WTC11 (cell line): ENCODE data around the gene FOXE1. TPM values are rescaled to one million over a fixed set of nuclear protein-coding genes. Genes with fewer than 3 reads are reported as not detected.

Source experiments
- ATAC-seq: fragments of 200-7000 bp; cut with Tn5 transposase; 2 replicates; pipeline ENCODE4 v1.10.0; 2021; ENCODE audit warnings: mild to moderate bottlenecking, moderate library complexity
- CTCF ChIA-PET: fragments of 300-600 bp; sonication (Branson Sonifier 250); formaldehyde crosslinking; loops from one replicate; lab custom pipeline; 2021; ENCODE audit warnings: antibody characterized with exemption; lab: Charles Lee
- POLR2A ChIA-PET: fragments of 350-600 bp; sonication (Branson Sonifier 250); formaldehyde crosslinking; loops from one replicate; lab custom pipeline; 2021; ENCODE audit warnings: antibody characterized with exemption; lab: Charles Lee
- DNase-seq: peaks from one replicate; pipeline ENCODE4 v3.0.0; 2021; ENCODE audit warnings: low spot score
- H3K27ac Mint-ChIP-seq: 2 replicates; pipeline ENCODE4 v1.8.0; 2021; ENCODE audit warnings: mixed read lengths
- H3K27me3 Mint-ChIP-seq: 2 replicates; pipeline ENCODE4 v1.8.0; 2021; ENCODE audit warnings: low read depth, mild to moderate bottlenecking, moderate library complexity, mixed read lengths
- H3K36me3 Mint-ChIP-seq: 2 replicates; pipeline ENCODE4 v1.8.0; 2021; ENCODE audit warnings: mixed read lengths
- H3K4me1 Mint-ChIP-seq: 2 replicates; pipeline ENCODE4 v1.8.0; 2022; ENCODE audit warnings: mixed read lengths
- H3K4me3 Mint-ChIP-seq: 2 replicates; pipeline ENCODE4 v1.8.0; 2021; ENCODE audit warnings: mild to moderate bottlenecking, moderate library complexity, mixed read lengths
- H3K9me3 Mint-ChIP-seq: 2 replicates; pipeline ENCODE4 v1.8.0; 2021; ENCODE audit warnings: mixed read lengths
- ATF1 ChIP-seq: sonication (generic); formaldehyde crosslinking; IDR thresholded peaks from 2 replicates; pipeline ENCODE4 v1.8.1; 2023; ENCODE audit warnings: mild to moderate bottlenecking, moderate library complexity, missing genetic modification reagents
- CBFB ChIP-seq: sonication (generic); formaldehyde crosslinking; IDR thresholded peaks from 2 replicates; pipeline ENCODE4 v1.8.1; 2022; ENCODE audit warnings: mild to moderate bottlenecking, low read depth, missing genetic modification reagents
- ESRRA ChIP-seq: sonication (generic); formaldehyde crosslinking; IDR thresholded peaks from 2 replicates; pipeline ENCODE4 v1.8.1; 2022; ENCODE audit warnings: mild to moderate bottlenecking, missing genetic modification reagents, borderline replicate concordance
- ETV6 ChIP-seq: sonication (generic); formaldehyde crosslinking; IDR thresholded peaks from 2 replicates; pipeline ENCODE4 v1.8.1; 2022; ENCODE audit warnings: mild to moderate bottlenecking, missing genetic modification reagents
- FOXJ3 ChIP-seq: sonication (generic); formaldehyde crosslinking; IDR thresholded peaks from 2 replicates; pipeline ENCODE4 v1.9.0; 2021; ENCODE audit warnings: missing genetic modification reagents, mild to moderate bottlenecking, borderline replicate concordance
- GABPB1 ChIP-seq: sonication (generic); formaldehyde crosslinking; IDR thresholded peaks from 2 replicates; pipeline ENCODE4 v1.8.1; 2023; ENCODE audit warnings: mild to moderate bottlenecking, missing genetic modification reagents
- KAT7 ChIP-seq: sonication (generic); formaldehyde crosslinking; IDR thresholded peaks from 2 replicates; pipeline ENCODE4 v1.8.1; 2023; ENCODE audit warnings: missing genetic modification reagents, mild to moderate bottlenecking, borderline replicate concordance
- NFYB ChIP-seq: sonication (generic); formaldehyde crosslinking; conservative IDR thresholded peaks from 2 replicates; pipeline ENCODE4 v1.8.0; 2022; ENCODE audit warnings: low read depth, missing genetic modification reagents
- RELA ChIP-seq: sonication (generic); formaldehyde crosslinking; IDR thresholded peaks from 2 replicates; pipeline ENCODE4 v1.8.1; 2022; ENCODE audit warnings: missing genetic modification reagents, mild to moderate bottlenecking, borderline replicate concordance
- TEAD1 ChIP-seq: sonication (generic); formaldehyde crosslinking; IDR thresholded peaks from 2 replicates; pipeline ENCODE4 v1.8.0; 2022; ENCODE audit warnings: mild to moderate bottlenecking, missing genetic modification reagents
- TEAD4 ChIP-seq: sonication (generic); formaldehyde crosslinking; IDR thresholded peaks from 2 replicates; pipeline ENCODE4 v1.8.0; 2022; ENCODE audit warnings: mild to moderate bottlenecking, missing genetic modification reagents
- ZNF219 ChIP-seq: sonication (generic); formaldehyde crosslinking; IDR thresholded peaks from 2 replicates; pipeline ENCODE4 v1.8.0; 2023; ENCODE audit warnings: missing genetic modification reagents, mild to moderate bottlenecking, borderline replicate concordance
- ZNF671 ChIP-seq: fragments of 250-450 bp; sonication (Bioruptor Pico); IDR thresholded peaks from 2 replicates; pipeline ENCODE4 v1.8.0; 2021; ENCODE audit warnings: mild to moderate bottlenecking
- total RNA-seq: library from RNA; stranded (reverse); gene quantifications from 3 replicates; pipeline ENCODE4 v1.2.3, GENCODE V29; 2021
- TF ChIP-seq, protein P1 (sequence below): sonication (generic); formaldehyde crosslinking; IDR thresholded peaks from 2 replicates; pipeline ENCODE4 v1.8.0; 2022; ENCODE audit warnings: mild to moderate bottlenecking, missing genetic modification reagents
- TF ChIP-seq, protein P2 (sequence below): sonication (generic); formaldehyde crosslinking; IDR thresholded peaks from 2 replicates; pipeline ENCODE4 v1.8.1; 2023; ENCODE audit warnings: mild to moderate bottlenecking, moderate library complexity, missing genetic modification reagents
- TF ChIP-seq, protein P3 (sequence below): fragments of 250-450 bp; sonication (Bioruptor Pico); IDR thresholded peaks from 2 replicates; pipeline ENCODE4 v1.9.0; 2021; ENCODE audit warnings: mild to moderate bottlenecking
- TF ChIP-seq, protein P4 (sequence below): fragments of 200-600 bp; IDR thresholded peaks from 2 replicates; pipeline ENCODE4 v1.8.0; 2022; ENCODE audit warnings: antibody characterized with exemption
- TF ChIP-seq, protein P5 (sequence below): sonication (generic); formaldehyde crosslinking; IDR thresholded peaks from 2 replicates; pipeline ENCODE4 v1.8.1; 2022; ENCODE audit warnings: low read depth, mild to moderate bottlenecking, moderate library complexity, missing genetic modification reagents, borderline replicate concordance
- TF ChIP-seq, protein P6 (sequence below): sonication (generic); formaldehyde crosslinking; IDR thresholded peaks from 2 replicates; pipeline ENCODE4 v1.8.0; 2022; ENCODE audit warnings: mild to moderate bottlenecking, missing genetic modification reagents
- TF ChIP-seq, protein P7 (sequence below): fragments of 250-450 bp; sonication (Bioruptor Pico); IDR thresholded peaks from 2 replicates; pipeline ENCODE4 v1.9.0; 2021; ENCODE audit warnings: moderate library complexity, mild to moderate bottlenecking, inconsistent platforms, borderline replicate concordance

FOXE1 gene
- total RNA-seq, 1 experiment from 2014 or later, result 0.09 TPM

DNA sequence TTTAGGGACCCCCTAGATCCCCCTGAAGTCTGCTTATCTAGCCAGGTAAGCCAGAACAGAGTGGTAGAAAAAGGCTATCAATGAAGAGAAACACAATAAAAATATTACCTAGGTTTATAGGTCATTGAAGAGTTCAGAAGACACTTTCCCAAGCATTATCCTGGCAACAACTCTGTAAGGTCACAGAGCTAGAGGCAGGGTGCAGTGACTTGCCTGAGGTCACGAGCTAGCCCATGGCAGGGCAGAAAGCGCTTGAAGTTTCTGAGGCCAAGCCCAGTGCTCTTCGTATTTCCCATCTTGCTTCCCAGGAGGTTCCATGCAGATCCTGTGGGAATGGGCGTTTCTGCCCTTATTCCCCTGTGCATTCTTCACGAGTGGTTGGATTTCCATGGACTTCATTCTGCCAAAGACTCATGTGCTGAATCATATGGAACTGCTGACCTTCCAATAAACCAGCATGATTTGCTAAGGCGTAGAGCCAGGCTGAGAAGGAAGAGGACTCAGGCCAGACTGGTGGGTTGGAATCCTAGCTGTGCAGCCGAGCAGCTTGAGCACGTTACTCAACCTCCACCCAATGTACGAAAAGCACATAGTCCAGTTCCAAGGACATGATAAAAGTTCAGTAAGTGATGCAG is 47.2 kb downstream of the FOXE1 start:
- no peak overlapping the region for H3K27ac Mint-ChIP-seq
- peaks cover 3% of the 10 kb centered on the region; the same call in 1 of the 2 replicates for H3K4me1 Mint-ChIP-seq
- no peak overlapping the region for H3K4me3 Mint-ChIP-seq
- DNase-seq, result no peak
- H3K36me3 Mint-ChIP-seq, result no peaks in the 10 kb centered on the region
- ATAC-seq, result no peak
- CTCF ChIA-PET, result interaction anchor here (0.6 to 5.8 kb wide), 12 partner anchors 10 to 284 kb away, joined by 3 to 70 read pairs (median 4); partner anchors contain the start of gene TRMO
- no peaks in the 10 kb centered on the region for H3K9me3 Mint-ChIP-seq
- H3K27me3 Mint-ChIP-seq, result peaks cover 4% of the 10 kb centered on the region; the same call in 1 of the 2 replicates
- POLR2A ChIA-PET, result no interaction called here
- TF ChIP-seq, protein P1, sequence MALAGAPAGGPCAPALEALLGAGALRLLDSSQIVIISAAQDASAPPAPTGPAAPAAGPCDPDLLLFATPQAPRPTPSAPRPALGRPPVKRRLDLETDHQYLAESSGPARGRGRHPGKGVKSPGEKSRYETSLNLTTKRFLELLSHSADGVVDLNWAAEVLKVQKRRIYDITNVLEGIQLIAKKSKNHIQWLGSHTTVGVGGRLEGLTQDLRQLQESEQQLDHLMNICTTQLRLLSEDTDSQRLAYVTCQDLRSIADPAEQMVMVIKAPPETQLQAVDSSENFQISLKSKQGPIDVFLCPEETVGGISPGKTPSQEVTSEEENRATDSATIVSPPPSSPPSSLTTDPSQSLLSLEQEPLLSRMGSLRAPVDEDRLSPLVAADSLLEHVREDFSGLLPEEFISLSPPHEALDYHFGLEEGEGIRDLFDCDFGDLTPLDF (CRISPR knock-in tag), result no peak
- TF ChIP-seq ESRRA (CRISPR knock-in tag) (no peak), GABPB1 (CRISPR knock-in tag) (no peak), KAT7 (CRISPR knock-in tag) (no peak), FOXJ3 (CRISPR knock-in tag) (no peak), ATF1 (CRISPR knock-in tag) (no peak), ETV6 (CRISPR knock-in tag) (no peak), ZNF219 (CRISPR knock-in tag) (no peak), TEAD4 (no peak), ZNF671 (CRISPR knock-in tag) (no peak), TEAD1 (CRISPR knock-in tag) (no peak), CBFB (CRISPR knock-in tag) (no peak)
- TF ChIP-seq, protein P2, sequence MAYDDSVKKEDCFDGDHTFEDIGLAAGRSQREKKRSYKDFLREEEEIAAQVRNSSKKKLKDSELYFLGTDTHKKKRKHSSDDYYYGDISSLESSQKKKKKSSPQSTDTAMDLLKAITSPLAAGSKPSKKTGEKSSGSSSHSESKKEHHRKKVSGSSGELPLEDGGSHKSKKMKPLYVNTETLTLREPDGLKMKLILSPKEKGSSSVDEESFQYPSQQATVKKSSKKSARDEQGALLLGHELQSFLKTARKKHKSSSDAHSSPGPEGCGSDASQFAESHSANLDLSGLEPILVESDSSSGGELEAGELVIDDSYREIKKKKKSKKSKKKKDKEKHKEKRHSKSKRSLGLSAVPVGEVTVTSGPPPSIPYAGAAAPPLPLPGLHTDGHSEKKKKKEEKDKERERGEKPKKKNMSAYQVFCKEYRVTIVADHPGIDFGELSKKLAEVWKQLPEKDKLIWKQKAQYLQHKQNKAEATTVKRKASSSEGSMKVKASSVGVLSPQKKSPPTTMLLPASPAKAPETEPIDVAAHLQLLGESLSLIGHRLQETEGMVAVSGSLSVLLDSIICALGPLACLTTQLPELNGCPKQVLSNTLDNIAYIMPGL, result no peak
- TF ChIP-seq, protein P3, sequence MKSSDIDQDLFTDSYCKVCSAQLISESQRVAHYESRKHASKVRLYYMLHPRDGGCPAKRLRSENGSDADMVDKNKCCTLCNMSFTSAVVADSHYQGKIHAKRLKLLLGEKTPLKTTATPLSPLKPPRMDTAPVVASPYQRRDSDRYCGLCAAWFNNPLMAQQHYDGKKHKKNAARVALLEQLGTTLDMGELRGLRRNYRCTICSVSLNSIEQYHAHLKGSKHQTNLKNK (CRISPR knock-in tag), result no peak

DNA sequence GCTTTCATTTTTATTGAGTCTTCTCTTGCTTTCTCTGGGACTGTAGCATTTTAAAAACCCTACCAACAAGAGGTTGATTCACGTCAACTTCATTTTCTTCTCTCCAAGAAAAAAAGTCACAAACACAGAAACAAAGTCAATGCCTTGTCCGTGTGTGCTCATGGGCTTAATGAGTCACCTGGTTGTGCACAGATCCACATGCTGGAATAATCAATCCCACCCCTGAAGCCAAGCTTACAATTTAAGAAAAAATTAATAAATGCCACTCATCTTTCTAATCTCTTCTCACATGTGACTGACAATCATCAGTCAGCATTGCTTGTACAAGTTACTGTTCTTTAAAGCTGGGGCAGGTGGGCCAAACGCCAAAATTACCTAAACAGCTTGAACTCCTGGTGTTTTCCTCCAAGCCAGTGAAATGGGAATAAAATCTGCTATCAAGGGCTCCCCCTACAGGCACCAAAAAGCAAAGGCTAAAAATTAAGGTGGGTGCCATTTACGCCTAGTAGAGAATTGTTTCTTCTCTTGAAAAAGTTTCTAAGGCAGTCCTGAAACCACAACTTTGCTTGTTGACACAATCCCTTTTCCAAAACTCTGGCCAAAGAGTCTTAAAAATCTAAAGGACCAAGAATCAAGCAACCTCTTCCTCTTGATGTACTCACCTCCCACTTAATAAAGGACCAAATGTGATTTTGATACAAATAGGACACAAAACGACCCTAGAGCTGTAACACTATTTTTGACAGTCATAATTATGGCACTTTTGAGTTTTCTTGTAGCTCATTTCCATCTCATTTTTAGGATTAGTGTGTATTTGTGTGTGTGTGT is 47.9 kb downstream of the FOXE1 start:
- H3K4me1 Mint-ChIP-seq, result peaks cover 3% of the 10 kb centered on the region; the same call in 1 of the 2 replicates
- H3K27me3 Mint-ChIP-seq, result no peaks in the 10 kb centered on the region
- H3K36me3 Mint-ChIP-seq, result no peaks in the 10 kb centered on the region
- H3K9me3 Mint-ChIP-seq, result no peaks in the 10 kb centered on the region
- H3K4me3 Mint-ChIP-seq, result no peak overlapping the region
- H3K27ac Mint-ChIP-seq, result no peak overlapping the region
- TF ChIP-seq, protein P4, sequence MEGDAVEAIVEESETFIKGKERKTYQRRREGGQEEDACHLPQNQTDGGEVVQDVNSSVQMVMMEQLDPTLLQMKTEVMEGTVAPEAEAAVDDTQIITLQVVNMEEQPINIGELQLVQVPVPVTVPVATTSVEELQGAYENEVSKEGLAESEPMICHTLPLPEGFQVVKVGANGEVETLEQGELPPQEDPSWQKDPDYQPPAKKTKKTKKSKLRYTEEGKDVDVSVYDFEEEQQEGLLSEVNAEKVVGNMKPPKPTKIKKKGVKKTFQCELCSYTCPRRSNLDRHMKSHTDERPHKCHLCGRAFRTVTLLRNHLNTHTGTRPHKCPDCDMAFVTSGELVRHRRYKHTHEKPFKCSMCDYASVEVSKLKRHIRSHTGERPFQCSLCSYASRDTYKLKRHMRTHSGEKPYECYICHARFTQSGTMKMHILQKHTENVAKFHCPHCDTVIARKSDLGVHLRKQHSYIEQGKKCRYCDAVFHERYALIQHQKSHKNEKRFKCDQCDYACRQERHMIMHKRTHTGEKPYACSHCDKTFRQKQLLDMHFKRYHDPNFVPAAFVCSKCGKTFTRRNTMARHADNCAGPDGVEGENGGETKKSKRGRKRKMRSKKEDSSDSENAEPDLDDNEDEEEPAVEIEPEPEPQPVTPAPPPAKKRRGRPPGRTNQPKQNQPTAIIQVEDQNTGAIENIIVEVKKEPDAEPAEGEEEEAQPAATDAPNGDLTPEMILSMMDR, result peak; percentile 47; the same call in 1 of the 2 replicates
- TF ChIP-seq GABPB1 (CRISPR knock-in tag), result no peak
- peak; percentile 65 for ATAC-seq
- POLR2A ChIA-PET, result no interaction called here
- no peak for DNase-seq
- CTCF ChIA-PET, result interaction anchor here (0.6 to 5.8 kb wide), 14 partner anchors 11 to 188 kb away, joined by 3 to 70 read pairs (median 4); partner anchors contain the start of gene TRMO

DNA sequence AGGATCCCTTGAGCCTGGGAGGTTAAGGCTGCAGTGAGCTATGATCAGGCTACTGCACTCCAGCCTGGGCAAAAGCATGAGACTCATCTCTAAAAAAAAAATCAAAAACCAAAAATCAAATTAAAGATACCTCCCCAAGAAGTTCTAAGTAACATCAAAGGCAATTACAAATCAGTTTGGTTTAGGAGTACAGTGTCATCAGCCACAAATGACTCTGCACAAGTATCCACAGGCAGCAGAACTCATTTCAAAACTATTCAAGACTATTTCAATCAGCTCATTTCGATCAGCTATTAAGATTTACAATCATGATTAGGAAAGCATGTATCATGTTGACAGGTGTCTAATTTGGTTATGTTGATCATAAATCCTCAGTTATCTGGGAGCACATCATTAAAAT is 50.2 kb downstream of the FOXE1 start:
- CTCF ChIA-PET, result interaction anchor here (1.1 to 5.8 kb wide), 2 partner anchors 13 to 57 kb away, joined by 3 to 70 read pairs; no protein-coding TSS in a partner anchor
- Mint-ChIP-seq H3K9me3 (no peaks in the 10 kb centered on the region), H3K27ac (no peak overlapping the region), H3K4me3 (no peak overlapping the region), H3K36me3 (no peaks in the 10 kb centered on the region), H3K4me1 (0 out of 2 replicates have a peak, but pooled peaks cover 3% of the 10 kb centered on the region), H3K27me3 (no peaks in the 10 kb centered on the region)
- POLR2A ChIA-PET, result no interaction called here
- no peak for DNase-seq
- no peak for ATAC-seq
- TF ChIP-seq RELA (no peak), NFYB (no peak)
- TF ChIP-seq, protein P5, sequence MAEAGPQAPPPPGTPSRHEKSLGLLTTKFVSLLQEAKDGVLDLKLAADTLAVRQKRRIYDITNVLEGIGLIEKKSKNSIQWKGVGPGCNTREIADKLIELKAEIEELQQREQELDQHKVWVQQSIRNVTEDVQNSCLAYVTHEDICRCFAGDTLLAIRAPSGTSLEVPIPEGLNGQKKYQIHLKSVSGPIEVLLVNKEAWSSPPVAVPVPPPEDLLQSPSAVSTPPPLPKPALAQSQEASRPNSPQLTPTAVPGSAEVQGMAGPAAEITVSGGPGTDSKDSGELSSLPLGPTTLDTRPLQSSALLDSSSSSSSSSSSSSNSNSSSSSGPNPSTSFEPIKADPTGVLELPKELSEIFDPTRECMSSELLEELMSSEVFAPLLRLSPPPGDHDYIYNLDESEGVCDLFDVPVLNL (CRISPR knock-in tag), result no peak
- TF ChIP-seq, protein P6, sequence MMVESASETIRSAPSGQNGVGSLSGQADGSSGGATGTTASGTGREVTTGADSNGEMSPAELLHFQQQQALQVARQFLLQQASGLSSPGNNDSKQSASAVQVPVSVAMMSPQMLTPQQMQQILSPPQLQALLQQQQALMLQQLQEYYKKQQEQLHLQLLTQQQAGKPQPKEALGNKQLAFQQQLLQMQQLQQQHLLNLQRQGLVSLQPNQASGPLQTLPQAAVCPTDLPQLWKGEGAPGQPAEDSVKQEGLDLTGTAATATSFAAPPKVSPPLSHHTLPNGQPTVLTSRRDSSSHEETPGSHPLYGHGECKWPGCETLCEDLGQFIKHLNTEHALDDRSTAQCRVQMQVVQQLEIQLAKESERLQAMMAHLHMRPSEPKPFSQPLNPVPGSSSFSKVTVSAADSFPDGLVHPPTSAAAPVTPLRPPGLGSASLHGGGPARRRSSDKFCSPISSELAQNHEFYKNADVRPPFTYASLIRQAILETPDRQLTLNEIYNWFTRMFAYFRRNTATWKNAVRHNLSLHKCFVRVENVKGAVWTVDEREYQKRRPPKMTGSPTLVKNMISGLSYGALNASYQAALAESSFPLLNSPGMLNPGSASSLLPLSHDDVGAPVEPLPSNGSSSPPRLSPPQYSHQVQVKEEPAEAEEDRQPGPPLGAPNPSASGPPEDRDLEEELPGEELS (CRISPR knock-in tag), result no peak
- TF ChIP-seq, protein P7, sequence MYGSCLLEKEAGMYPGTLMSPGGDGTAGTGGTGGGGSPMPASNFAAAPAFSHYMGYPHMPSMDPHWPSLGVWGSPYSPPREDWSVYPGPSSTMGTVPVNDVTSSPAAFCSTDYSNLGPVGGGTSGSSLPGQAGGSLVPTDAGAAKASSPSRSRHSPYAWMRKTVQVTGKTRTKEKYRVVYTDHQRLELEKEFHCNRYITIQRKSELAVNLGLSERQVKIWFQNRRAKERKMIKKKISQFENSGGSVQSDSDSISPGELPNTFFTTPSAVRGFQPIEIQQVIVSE, result no peak
